Activated CD4-positive, CD25-positive, alpha-beta regulatory T cell (primary cell): ENCODE data around the gene RIGI.
"Not testable (repeated sequence)": the region's sequence is repeated elsewhere in the genome, so short reads cannot be mapped to it uniquely, and the experiment has no call there.

Experiments used
- DNase-seq, 4 experiments: peaks; one replicate each; lab custom pipeline; 2025; lab: John Stamatoyannopoulos, UW

The RIGI gene

GRCh38 chr9:32526041-32526706 is at the start of gene RIGI:
RIGI (minus strand) TSS chr9:32526196; CDS start chr9:32526166, 30 bp downstream.
- peak; percentile 29 to 54 (median 42) for DNase-seq

DNA sequence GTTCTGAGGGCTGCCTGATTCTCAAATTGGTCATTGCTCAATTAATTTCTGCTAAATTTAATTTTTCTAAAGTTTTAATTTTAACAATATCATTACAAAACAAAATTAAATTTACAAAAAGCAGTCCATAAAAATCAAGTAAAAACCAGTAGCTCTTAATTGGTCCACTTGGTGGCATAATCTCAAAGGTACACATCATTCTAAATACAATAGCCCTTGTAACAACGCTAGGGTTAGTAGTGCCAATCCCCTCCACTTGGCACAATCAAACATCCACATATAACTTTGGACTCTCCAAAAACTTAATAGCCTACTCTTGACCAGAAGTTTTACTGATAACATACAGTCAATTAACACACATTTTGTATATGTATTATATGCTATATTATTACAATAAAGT is 48.9 kb upstream of the RIGI start:
- DNase-seq, result no peak

DNA sequence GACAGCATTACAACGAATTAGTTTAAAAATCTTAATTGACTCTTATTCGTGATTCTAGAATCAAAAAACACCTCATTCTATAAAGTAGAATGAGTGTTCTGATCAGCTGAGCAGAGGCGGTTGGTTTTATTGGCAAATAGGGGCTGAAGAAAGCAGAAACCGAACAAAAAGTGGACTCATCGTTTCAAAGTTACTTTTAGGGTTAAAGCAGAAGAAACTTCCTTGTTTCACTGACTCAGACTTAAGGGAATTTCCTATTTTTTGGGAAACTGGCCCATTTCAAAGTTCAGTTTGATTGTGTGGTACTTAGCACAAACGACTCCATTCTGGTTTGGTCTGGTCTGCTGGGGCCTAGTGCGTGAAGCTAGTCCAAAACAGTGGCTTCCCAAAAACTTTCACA is 47.8 kb upstream of the RIGI start:
- DNase-seq, result no peak

- DNase-seq, result peak; percentile 87 to 93 (median 90)
Observed at GRCh38 chr9:32572900-32573523, 47.0 kb upstream of the RIGI start, which contains the start of gene NDUFB6. NDUFB6 (minus strand) TSS chr9:32573159; CDS start chr9:32573060, 99 bp downstream.

DNA sequence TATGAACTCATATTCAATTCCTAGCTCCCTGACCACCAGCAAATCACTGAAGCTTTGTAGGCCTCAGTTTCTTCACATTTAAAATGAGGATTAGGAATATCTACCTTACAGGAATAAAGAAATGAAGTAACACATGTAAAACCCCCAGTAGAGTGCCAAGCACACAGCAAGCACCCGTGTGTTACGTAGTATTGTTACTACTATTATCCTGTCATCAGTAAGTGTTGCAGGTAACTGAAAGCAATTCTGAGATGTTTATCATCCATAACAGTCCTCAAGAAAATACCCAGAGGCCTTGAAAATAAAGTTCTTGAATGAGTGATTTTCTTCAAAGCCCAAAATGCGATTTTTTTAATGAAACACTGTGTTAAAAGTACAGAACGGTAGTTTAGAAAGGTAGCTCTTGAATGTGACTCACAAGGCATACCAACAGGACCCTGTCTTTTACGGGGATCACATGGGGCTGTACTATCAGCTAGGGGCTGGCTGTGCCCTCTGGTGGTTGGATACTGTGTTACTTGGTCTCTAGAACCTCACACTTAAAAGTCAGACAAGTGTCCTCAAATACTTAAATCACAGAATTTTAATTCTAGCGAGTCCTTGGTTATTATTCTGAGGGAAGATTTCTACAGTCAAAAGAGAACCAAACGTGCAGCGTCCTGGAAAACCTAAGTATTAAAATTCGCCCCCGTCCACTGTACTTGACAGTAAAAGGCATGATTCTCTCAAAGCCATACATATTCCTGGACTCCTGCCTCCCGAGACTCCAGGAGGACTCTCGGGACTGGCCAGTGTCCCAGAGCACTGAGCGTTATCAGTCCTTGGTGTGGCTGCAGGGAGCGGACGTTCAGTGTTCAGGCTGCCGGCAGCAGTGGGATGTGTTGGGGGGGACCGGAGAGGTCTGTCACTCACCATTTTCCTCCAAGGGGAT is 46.2 kb upstream of the RIGI start:
- DNase-seq, result peak; percentile 38 to 62 (median 48)

GRCh38 chr9:32570262-32570661 is 44.3 kb upstream of the RIGI start:
- DNase-seq, result no peak

DNA sequence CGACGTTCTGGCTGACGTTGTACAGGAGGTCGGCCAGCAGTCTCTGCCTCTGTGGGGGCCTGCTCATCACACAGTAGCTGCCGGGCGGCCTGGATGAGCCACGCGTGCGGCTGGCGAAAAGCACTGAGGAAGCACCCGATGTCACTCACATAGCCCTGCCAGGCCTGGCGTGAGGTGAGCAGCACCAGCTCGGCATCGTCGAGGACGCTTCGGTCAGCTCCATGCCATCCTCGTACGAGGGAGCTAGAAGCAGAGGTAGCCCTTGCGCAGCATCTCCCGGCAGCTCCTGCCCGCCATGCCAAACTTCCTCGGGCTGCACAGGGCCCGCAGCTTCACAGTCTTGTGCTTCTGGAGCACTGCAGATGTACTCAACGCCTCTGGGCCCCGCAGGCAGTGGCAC is 40.8 kb upstream of the RIGI start:
- DNase-seq, result no peak

GRCh38 chr9:32565967-32566366 is 40.0 kb upstream of the RIGI start:
- DNase-seq, result no peak

- DNase-seq, result no peak
Observed at GRCh38 chr9:32558408-32558934, 32.5 kb upstream of the RIGI start.

- no peak for DNase-seq
Observed at GRCh38 chr9:32554591-32554990, 28.6 kb upstream of the RIGI start.

- DNase-seq, result no peak
Observed at GRCh38 chr9:32554107-32554506, 28.1 kb upstream of the RIGI start.

- DNase-seq, result peak; percentile 74 to 84 (median 76)
Observed at GRCh38 chr9:32552172-32552872, 26.3 kb upstream of the RIGI start, which contains the start of the genes SMIM27 and TOPORS. SMIM27 (plus strand) TSS chr9:32552327; CDS start chr9:32552435, 108 bp downstream. TOPORS (minus strand) TSS chr9:32552586; CDS start chr9:32552436, 150 bp downstream.

DNA sequence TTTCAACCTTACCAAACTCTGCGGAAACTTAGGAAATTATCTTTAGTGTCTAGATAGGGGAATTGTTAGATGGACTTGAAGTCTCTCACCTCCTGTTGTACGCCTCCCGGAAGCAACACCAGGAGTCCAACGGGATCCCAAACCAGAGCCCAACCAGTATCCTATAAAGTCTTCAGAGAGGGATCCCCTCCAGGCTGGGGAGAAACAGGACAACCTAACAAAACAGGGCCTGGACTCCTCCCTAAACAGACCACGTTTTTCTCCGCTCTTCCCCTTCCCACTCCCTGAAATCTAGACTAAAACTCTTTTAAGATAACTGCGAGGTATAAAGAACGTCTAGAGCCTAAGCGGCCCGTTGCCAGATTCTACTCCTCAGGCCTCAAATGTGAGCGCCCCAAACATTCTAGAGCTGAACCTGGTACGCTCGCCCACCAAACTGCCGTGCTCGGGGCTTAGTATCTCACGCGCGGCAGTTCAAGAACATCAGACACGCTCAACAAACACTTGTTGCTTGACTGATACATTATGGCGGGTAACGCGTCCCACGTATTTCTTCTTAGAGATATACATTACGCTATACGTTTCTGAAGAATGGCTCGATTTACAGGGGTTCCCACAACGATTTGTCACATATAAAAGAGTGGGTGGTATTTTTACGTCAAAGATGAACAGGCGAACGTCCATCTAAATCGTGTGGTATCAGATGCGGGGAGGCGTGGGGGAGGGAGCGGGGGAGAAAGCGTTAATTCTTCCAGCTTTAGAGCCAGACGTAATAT is 25.5 kb upstream of the RIGI start:
- DNase-seq, result peak; percentile 11 to 24 (median 20)

DNA sequence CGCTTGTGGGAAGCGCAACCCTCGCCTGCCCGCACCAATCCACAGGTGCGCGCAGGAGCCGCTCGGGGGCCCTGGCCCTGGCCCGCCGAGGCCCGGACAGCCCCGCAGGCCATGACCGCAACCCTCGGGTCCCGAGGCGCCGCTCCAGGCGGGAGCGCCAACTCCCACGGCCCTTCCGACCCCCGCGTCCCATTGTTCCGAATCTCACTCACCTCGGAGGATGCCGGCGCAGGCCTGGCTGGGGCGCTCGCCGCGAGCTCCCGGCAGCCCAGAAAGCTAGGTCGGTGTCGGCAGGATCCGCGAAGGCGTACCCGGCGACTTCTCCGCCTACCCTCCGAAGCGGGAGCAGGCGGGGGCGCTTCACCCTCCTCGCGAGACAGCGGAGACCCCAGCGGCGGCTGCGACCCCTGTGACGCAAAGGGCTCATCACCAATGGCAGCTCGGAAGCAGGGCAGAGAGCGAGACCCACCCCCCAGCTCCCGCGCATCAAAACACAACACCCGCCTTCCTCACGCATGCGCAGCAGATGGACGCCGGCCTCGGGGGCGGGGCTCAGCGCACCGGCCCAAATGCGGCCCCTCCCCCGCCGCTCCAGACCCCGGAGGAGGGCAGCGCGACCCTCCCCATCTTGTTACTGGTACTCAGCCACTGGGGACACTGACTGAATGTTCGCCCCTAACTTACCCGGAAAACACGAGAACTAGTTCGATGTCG is 24.7 kb upstream of the RIGI start:
- peak; percentile 79 to 90 (median 86) for DNase-seq

DNA sequence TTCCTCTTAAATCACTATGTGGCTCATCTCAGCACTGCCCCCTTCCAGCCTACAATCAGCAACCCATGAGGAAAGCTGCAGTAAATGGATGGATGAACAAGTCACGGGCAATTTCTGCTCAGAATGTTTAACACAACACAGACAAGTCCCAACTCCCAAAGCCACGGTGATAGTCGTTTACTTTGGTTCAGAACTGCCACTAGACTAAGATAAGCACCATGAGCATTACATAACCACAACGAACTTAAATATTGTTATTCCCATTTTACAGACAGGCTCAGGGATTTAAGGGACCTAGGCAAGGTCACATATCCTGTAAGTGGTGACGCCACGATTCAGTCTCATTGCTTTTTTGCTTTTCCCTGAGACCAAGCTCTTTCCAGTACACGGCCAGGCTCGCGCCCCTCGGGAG is 24.2 kb upstream of the RIGI start:
- DNase-seq, result no peak

DNA sequence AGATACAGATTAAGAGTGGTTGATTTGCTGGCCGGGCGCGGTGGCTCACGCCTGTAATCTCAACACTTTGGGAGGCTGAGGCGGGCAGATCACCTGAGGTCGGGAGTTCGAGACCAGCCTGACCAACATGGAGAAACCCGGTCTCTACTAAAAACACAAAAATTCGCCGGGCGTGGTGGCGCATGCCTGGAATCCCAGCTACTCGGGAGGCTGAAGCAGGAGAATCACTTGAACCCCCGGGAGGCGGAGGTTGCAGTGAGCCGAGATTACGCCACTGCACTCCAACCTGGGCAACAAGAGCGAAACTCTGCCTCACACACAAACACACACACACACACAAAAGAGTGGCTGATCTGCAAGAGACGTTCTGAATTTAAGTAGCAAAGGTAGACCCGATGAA is 22.2 kb upstream of the RIGI start:
- not testable (repeated sequence) for DNase-seq

GRCh38 chr9:32545884-32546283 is 19.9 kb upstream of the RIGI start:
- no peak for DNase-seq

DNA sequence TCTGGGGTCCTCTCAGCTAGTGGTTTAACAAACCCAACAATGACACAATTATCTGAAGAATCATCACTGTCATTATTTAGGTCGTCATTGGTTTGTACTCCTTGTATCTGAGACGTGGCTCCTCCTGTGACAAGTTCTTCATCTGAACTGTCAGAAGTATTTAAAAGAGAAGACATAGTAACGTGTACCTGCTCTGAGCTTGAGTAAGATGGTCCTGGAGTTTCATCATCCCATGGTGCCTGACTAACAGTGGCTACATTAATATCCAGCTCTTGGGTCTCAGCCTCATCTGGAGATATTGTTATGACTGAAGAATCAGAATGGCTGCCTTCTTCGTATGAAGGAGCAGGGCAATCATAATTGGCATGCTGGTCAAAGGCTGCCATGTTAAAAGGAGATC is 17.1 kb upstream of the RIGI start:
- no peak for DNase-seq

- DNase-seq, result no peak
Observed at GRCh38 chr9:32533816-32534215, 7.8 kb upstream of the RIGI start.

DNA sequence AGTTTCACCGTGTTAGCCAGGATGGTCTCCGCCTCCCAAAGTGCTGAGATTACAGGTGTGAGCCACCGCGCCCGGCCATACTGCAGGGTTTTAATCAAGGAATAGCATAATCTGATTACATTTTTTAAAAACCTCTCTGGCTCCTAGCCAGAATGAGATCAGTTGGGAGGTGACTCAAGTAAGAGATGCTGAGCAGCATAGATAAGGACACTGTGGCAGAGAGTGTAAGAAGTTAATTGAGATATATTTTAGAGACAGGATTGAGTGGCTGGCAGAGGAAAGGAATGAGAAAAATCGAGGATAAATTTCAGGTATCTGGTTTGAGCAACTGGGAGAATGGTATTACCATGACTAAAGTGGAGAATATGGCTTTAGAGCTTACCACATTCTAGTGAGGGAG is 7.3 kb upstream of the RIGI start:
- no peak for DNase-seq
